Measurements from ENCODE around the gene EFCAB14. TPM values are rescaled to one million over a fixed set of nuclear protein-coding genes. Genes with fewer than 3 reads are reported as not detected.

EFCAB14 gene
- polyA plus RNA-seq, 4 donors, result 90.8 to 124 (median 107) TPM

Other genes with a start within 250 kb of the EFCAB14 start
- under 1 TPM in 2 of 4 donors, not detected in 2; 0.01 to 0.06 TPM for gene DMBX1, start 229.3 kb downstream of the EFCAB14 start, polyA plus RNA-seq (ENCODE audit: insufficient read length in 4 of 4)
- under 1 TPM in 1 of 4 donors, not detected in 3; 0.03 TPM for gene KNCN, start 167.5 kb downstream of the EFCAB14 start, polyA plus RNA-seq (ENCODE audit: insufficient read length in 4 of 4)
- 10 to 100 TPM; 22.3 to 29.3 (median 25.3) TPM for gene MKNK1, start 114.8 kb downstream of the EFCAB14 start, polyA plus RNA-seq (ENCODE audit: insufficient read length in 4 of 4)
- 10 to 100 TPM; 11.6 to 13.7 (median 12.1) TPM for gene MOB3C, start 102.3 kb downstream of the EFCAB14 start, polyA plus RNA-seq (ENCODE audit: insufficient read length in 4 of 4)
- 100 to 1,000 TPM in 3 of 4 donors, 10 to 100 TPM in 1; 96.0 to 112 (median 108) TPM for gene ATPAF1, start 50.8 kb downstream of the EFCAB14 start, polyA plus RNA-seq (ENCODE audit: insufficient read length in 4 of 4)
- gene TEX38, start 47.3 kb downstream of the EFCAB14 start, polyA plus RNA-seq (ENCODE audit: insufficient read length in 4 of 4), result under 1 TPM; 0.18 to 0.51 (median 0.37) TPM
- 1 to 10 TPM; 1.6 to 3.9 (median 2.5) TPM for gene CYP4B1, start 79.9 kb upstream of the EFCAB14 start, polyA plus RNA-seq (ENCODE audit: insufficient read length in 4 of 4)
- gene CYP4A11, start 222.4 kb upstream of the EFCAB14 start, polyA plus RNA-seq (ENCODE audit: insufficient read length in 4 of 4), result 10 to 100 TPM; 37.8 to 55.3 (median 46.3) TPM